ENCODE measurements around the gene ANAPC2.
A peak's percentile ranks its signal among the peaks of the same experiment; 100 is the strongest.

The ANAPC2 gene, protein sequence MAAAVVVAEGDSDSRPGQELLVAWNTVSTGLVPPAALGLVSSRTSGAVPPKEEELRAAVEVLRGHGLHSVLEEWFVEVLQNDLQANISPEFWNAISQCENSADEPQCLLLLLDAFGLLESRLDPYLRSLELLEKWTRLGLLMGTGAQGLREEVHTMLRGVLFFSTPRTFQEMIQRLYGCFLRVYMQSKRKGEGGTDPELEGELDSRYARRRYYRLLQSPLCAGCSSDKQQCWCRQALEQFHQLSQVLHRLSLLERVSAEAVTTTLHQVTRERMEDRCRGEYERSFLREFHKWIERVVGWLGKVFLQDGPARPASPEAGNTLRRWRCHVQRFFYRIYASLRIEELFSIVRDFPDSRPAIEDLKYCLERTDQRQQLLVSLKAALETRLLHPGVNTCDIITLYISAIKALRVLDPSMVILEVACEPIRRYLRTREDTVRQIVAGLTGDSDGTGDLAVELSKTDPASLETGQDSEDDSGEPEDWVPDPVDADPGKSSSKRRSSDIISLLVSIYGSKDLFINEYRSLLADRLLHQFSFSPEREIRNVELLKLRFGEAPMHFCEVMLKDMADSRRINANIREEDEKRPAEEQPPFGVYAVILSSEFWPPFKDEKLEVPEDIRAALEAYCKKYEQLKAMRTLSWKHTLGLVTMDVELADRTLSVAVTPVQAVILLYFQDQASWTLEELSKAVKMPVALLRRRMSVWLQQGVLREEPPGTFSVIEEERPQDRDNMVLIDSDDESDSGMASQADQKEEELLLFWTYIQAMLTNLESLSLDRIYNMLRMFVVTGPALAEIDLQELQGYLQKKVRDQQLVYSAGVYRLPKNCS

DNA sequence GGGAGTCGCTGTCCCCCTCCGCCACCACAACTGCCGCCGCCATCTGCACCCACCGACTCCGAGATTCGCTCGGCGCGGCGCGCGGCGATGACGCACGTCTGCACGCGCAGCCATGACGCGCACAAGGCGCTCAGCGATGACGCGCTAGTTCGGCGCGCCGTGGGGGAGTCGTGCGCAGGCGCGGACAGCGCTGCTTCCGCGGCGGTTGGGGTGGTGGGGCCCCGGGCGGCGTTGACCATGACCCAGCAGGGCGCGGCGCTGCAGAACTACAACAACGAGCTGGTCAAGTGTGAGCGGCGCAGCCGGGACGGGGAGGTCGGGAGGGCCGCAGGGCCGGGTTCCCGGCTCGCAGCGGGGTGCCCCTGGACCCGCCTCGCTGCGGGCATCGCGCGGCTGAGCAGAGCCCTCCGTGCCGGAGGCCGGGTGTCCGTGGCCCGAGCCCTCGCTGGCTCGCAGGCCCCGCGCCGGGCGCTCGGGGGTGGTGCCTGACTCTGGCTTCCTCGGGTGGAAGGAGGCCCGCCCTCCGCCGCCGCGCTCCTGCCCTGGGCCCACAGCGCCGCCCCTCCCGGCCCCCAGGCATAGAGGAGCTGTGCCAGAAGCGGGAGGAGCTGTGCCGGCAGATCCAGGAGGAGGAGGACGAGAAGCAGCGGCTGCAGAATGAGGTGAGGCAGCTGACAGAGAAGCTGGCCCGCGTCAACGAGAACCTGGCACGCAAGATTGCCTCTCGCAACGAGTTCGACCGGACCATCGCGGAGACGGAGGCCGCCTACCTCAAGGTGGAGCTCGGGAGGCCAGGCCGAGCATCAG lies at the start of gene ANAPC2, which contains the start of gene SSNA1:
ANAPC2 (minus strand) TSS at position 71 of the 807 bp plus-strand sequence; CDS start at position 43, 28 bp downstream.
SSNA1 (plus strand) TSS at position 187 of the 807 bp plus-strand sequence; CDS start at position 238, 51 bp downstream.
- peak; percentile 91 for DNase-seq

DNA sequence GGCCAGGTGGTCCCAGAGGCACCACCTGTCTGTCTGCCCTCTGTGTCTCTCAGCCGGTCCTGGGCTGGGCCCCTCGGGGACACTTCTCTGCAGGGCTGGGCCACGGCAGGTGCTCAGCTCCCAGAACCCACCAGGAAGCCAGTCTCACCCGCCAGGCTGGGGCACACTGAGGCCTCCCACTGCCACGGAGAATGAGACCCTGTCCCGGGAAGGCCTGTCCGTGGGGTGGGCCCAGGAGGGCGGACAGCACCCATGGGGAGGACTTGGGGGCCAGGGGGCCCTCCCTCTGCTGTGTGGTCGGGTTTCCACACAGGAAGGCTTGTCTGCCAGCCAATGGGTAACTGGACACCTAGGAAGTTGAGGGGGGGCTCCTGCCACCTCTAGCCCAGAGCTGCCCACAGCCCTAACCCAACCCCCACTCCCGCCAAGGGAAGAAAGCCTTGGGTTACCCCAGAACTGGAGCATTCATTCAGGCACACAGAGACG lies 48.6 kb upstream of the ANAPC2 start:
- DNase-seq, result no peak

GRCh38 chr9:137236238-137236935 lies 48.0 kb upstream of the ANAPC2 start:
- peak; percentile 88 for DNase-seq

- DNase-seq, result no peak
Measured at GRCh38 chr9:137235424-137236237, 47.3 kb upstream of the ANAPC2 start.

DNA sequence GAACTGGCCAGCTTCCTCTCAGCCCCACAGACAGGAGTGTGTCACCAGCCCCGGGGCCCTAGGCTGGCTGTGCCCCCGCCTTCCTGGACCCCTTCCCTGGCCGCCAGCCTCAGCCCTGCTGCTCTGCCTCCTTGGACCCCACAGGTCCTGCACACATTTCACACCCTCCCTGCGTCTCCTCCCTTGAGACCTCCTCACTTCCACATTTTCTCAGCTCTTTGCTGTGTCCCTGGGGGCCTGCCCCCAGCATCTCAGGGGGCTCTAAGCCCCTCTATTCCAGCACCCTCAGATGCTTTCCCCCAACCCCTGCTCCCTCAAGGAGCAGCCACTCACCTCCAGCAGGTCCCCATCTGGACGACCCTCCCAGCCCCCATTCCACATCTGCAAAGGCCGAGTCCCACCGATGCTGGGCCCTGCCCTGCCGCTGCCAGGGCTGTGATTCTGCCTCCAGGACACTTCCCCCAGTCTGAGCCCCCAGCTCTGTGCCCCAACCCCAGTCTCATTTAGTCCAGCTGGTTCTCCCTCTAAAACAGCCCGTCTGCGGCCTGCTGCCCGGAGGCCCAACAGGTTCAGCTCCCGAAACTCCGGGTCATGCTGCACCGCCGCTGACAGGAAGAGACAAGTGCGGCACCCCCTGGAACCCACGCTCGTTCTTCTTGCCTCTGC lies 46.5 kb upstream of the ANAPC2 start:
- no peak for DNase-seq

GRCh38 chr9:137234055-137234697 lies 45.8 kb upstream of the ANAPC2 start:
- DNase-seq, result no peak

DNA sequence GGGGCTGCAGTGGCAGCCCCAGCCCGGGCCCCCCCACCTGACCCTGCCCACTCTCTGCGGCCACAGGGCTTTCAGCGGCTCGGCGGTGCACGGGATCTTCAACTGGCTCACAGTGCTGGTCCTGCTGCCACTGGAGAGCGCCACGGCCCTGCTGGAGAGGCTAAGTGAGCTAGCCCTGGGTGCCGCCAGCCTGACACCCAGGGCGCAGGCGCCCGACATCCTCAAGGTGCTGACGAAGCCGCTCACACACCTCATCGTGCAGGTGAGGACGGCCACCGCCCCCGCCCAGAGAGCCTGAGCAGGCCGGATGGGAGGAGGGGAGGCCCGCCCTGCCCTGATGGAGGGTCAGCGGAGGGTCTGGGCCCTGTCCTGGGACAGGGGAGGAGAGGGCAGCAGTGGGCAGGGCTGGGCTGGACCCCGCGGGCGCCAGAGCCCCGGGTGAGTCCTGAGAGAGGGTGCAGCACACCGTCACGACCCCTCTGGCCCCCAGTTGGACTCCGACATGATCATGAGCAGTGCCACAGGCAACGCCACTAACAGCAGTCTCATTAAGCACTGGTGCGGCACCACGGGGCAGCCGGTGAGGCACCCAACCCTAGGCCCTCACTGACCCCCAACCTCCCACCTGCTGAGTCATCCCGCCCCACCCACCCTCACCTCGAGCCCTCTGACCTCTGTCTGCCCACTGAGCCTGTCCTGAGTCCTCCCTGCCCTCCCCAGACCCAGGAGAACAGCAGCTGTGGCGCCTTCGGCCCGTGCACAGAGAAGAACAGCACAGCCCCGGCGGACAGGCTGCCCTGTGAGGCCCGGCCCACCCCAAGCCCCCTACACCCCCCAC lies 45.0 kb upstream of the ANAPC2 start:
- DNase-seq, result no peak

DNA sequence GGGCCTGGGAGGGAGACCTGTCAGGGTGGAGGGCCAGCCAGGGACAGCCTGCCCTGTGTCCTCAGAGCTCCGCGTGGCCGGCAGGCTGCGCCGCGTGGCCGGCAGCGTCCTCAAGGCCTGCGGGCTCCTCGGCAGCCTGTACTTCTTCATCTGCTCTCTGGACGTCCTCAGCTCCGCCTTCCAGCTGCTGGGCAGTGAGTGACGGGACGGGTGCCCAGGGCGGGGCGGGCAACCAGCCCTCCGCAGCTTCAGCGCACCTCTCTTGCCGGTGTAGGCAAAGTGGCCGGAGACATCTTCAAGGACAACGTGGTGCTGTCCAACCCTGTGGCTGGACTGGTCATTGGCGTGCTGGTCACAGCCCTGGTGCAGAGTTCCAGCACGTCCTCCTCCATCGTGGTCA lies 44.1 kb upstream of the ANAPC2 start:
- DNase-seq, result no peak

- DNase-seq, result no peak
Measured at GRCh38 chr9:137232101-137232500, 43.7 kb upstream of the ANAPC2 start.

DNA sequence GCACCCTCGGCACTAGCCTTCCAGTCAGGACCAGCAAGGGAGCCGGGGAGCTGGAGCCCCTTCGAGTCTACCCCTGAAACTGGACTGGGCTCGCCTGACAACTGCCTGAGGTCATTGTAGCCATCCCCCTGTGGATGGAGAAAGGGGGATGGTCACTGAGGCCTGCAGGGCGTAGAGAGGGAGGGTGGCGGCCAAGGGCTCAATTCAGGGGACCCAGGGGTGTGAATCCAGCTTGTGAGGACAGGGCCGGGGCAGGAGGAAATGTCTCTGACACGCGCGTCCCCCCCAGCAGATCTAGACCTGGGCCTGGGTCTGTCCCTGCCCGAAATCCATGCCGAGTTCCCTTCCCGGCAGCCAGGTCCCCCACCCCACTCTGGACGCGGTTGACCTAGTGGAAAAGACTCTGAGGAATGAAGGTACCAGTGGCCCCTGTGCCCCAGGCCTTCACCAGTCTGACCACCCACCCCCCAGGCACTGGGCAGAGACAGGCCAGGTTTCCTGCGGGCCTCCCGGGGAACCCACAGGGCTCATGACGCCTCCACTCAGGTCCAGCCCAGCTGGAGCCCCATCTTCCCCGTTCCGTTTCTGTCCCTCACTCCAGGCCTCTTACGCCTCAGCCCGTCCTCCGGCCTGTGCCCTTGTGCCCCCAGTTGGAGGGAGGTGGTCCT lies 43.1 kb upstream of the ANAPC2 start:
- DNase-seq, result no peak

DNA sequence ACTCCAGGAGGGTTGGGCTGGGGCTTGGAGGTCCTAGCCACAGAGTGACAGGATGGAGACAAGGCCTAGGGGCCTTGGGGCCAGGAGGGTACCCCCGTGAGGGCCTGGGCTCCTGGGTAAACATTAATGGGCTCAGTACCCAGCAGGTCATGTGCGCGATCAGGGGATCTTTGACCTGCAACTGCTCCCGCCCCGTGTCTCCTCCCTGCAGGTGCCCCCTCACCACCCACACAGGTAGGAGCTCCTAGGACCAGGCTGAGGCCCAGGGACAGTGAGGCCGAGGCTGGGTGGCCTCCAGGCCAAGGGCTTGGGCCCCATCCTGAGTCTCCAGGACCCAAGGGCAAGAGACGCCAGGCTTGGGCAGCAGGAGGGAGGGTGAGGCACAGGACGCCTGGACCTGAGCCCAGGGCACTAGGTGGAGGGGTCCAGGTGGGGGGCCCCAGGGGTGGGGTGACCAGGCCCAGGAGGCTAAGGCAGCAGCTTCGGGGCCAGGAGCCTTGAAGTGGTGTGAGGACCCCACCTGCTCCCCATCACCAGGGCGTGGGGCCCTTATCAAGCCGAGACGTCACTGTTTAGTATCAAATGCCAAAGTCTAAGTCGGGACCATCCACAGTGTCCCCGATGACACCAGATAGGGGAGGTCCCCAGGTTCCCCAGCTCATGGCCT lies 42.5 kb upstream of the ANAPC2 start, which contains the start of gene SLC34A3:
SLC34A3 (plus strand) TSS at position 197 of the 667 bp plus-strand sequence. CDS start 802 bp downstream, outside the sequence.
- DNase-seq, result no peak

DNA sequence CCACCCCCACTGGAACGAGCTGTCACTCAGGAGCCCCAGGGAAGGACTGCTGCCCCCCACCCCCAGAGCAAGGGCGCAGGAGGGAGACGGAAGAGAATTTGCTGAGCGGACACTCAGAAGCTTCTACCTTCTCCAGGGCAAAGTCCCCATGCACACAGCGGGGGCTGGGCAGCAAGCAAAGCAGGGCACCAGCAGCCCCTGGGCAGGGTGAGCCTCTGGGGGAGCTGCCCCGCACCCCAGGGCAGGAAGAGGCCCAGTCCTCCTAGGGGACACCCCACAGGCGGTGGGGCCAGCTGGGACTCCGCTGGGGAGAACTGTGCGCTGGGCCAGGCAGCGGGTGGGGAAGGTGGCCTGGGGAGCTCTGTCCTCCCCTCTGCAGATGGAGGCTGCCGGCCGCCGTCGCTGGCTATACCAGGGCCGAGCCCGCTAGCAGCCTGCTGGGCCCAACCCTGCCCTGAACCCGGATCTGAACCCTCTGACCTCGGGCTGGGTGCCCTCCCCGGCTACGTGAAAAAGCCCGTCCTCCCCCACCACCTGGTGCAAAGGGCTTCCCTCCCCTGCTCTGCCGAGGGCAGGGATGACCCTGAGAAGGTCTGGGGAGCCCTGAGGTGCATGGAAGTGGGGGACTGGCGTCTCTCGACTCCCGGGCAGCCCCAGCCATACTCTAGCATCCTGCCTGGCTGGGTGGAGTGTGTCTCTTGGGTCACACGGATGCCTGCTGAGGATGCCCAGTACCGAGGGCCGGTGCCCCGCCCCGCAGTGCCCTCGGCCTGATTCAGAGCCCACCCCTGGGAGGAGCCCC lies 41.7 kb upstream of the ANAPC2 start:
- DNase-seq, result no peak

DNA sequence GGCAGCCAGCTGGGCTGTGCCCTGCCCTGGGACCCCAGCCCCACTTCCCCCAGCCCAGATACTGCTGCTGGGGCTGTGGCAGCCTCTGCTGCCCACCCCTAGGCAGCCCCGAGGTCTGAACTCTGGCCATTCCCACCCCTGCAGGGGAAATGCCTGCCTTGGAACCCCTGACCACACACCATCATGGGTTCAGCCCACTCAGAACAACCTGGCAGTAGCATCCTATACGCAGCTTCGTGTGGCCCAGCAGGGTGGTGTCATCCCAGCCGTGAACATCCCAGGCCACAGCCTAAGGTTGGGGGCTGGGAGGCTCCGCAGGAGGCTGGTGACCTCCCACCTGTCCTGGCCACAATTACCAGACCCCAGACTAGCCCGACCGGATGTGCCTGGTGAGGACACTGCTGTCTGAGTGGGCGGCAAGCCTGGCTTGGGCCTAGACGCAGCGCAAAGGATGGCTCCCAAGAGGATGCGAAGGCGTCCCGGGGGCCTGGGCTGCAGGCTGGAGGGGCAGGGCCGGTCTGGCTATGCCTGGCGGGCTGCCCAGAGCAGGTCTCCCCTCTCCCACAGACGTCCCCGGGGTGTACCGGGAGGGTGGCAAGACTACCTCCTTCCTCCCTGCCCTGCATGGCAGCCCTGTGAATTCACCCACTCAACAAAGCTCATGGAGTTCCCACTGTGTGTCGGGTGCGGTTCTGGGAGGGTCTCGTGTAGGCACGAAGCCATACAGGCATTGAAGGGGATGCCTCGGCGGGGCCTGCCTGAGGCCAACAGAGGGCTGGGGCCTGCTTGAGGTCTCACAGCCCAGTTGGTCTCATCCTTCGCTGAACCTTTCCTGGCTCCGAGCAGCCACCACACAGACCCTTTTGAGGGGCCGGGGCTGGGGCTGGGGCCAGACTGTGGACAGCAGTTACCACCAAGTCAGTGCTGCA lies 40.9 kb upstream of the ANAPC2 start:
- DNase-seq, result no peak

GRCh38 chr9:137228506-137228967 lies 40.2 kb upstream of the ANAPC2 start:
- no peak for DNase-seq

DNA sequence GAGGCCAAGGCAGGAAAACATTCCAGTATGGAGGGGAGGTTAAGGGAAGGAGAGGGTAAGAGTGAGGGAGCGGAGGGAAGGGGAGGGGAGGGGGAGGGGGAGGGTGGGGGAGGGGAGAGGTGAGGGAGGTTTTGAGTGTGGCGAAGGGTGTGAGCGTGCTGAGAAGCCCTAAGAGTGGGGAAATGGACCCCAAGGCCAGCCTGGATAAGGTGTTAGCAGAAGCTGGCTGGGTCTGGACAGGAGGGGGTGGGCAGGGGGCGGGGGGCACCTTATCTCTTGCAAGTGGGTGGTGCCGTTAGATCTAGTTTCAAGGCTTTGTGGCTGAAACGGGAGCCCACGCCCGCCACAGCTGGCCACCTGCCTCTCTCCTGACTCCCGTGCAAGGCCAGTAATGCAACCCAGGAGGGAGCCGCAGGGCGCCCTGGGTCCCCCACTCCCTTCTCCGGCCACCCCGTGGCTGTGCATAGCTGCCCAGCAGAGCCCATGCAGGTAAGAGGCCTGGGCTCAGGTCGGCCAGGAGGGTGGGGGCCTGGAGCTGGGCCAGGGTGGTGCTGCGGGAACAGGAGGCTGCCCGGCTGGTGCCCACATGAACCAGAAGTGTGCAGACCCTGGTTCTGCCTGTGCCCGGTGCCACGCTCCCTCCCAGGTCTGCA lies 39.6 kb upstream of the ANAPC2 start:
- no peak for DNase-seq

All from CD4-positive, alpha-beta T cell treated with Interferon gamma for 1 hour (primary cell).